Tongue (tissue), 2 donors: ENCODE results near the gene DMRTC2. TPM values are rescaled to one million over a fixed set of nuclear protein-coding genes. Genes with fewer than 3 reads are reported as not detected.
A peak's percentile ranks its signal among the peaks of the same experiment; 100 is the strongest.
"Not testable (repeated sequence)": the region's sequence is repeated elsewhere in the genome, so short reads cannot be mapped to it uniquely, and the experiment has no call there.

Experiments
- DNase-seq: peaks from one replicate; pipeline ENCODE4 v3.0.0-alpha.2; 2015
- total RNA-seq: library from RNA; depleted of rRNA; stranded (reverse); fragments of >200 nt; gene quantifications from one replicate; pipeline ENCODE4 v1.2.3, GENCODE V29; 2014

The DMRTC2 gene
- total RNA-seq, 1 donor from 2014 or later, result not detected

DNA sequence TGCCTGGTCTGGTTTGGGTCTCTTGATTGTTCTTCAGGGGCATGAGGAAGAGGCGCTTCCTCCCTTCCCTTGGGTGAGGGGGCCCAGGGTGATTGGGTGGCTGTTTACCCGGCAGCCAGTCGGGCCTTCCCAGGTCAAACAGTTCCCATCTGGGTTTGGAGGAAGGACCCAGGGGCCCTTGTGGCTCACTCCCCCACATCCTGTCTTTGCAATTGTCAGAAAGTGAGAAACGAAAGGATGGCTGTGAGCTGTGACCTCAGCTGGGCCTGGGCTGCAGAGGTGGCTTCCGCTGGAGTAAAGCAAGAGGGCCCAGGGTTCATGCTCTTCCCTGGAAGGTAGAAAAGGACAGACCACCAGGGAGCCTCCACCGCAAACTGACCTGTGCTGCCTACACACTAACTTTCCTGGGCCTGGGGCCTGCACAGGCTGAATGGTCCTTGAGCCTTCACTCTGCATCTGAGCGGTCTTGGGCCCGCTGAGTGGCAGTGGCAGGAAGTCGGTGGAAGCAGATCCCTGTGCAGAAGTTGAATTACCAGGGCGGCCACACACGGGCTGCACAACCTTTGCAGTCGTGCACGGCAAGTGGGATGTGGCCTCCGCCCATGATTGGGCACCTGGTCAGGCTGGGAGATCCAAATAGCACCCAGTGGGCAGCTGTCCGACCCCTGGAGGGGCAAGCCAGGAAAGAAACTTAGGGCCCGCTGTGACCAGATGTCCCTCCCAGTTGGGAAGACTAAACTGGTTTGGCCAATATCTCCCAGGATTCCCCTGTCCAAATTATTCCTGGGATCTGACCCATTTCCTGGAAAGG is 26.9 kb downstream of the DMRTC2 start:
- DNase-seq, result no peak

DNA sequence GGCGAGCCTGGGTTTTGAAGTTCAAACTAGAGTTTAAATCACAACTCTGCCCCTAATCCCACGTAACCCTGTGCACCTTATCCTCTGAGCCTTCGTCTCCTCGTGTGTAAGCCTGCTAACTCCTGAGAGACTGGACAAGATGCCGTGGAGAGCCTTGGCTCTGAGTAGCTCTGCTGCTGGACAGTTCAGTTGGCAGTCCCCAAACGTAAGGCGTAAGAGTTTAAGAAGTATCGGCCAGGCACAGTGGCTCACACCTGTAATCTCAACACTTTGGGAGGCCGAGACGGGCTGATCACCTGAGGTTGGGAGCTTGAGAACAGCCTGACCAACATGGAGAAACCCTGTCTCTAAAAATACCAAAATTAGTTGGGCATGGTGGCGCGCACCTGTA is 27.5 kb downstream of the DMRTC2 start:
- DNase-seq, result no peak

- peak; percentile 63 for DNase-seq
Observed at GRCh38 chr19:41872775-41873647, 28.2 kb downstream of the DMRTC2 start.

DNA sequence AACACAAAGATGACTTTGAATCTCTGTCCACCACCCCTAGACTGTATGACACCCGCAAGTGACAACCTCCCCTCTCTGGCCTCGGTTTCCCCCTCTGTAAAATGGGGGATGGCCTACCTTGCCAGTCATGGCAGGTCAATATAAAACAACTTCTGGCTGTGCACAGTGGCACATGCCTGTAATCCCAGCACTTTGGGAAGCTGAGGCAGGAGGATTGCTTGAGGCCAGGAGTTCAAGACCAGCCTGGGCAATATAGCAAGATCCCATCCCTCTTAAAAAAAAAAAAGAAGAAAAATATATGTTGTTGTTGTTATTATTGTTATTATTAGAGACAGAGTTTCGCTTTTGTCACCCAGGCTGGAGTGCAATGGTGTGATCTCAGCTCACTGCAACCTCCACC is 31.1 kb downstream of the DMRTC2 start:
- DNase-seq, result not testable (repeated sequence)

- no peak for DNase-seq
Observed at GRCh38 chr19:41876847-41877832, 32.3 kb downstream of the DMRTC2 start, which contains the start of gene CD79A. Gene CD79A (plus strand): TSS chr19:41877279. CDS start chr19:41877305, 26 bp downstream.

DNA sequence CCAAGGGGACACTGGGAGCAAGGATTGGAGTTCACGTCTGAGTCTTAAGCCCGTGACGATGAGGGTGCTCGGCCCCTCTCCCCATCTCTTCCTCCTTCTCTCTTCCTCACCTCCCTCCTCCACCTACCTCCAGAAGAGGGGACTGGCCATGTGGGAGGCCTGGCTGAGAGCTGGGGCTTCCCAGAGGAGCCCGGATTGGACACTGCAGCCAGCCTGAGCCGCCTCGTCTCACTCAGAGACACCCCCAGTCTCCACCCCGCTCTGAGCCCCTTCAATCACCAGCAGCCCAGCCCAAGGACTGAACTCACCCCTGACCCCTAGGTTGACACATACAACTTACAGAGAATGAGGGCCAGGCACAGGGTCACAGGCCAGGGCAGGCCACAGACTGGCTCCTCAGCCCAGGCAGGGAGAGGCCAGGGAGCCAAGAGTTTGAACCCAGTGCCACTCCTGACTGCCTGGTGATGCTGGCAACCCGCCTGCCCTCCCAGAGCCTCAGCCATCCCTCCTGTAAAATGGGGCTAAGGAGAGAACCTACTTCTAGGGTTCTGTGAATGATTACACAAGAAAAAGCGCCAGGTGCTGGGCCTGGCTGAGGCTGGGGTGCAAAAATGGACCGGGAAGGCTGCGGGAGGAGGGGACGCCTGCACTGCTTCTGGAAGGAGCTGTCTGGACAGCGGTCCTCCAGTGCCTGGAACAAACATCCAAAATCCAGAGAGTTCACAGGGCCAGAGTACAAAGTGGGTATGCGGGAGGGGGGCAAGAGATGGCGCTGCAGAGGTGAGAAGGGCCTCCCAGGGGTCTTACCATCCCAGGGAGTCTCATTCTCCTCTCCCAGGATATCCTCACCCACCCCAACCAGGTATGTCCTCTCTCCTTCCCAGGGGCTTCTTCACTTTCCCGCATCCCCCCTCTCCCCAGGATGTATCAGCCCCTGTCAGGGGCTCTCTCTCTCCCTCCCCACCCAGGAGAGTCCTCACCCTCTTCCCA is 33.4 kb downstream of the DMRTC2 start:
- DNase-seq, result no peak

DNA sequence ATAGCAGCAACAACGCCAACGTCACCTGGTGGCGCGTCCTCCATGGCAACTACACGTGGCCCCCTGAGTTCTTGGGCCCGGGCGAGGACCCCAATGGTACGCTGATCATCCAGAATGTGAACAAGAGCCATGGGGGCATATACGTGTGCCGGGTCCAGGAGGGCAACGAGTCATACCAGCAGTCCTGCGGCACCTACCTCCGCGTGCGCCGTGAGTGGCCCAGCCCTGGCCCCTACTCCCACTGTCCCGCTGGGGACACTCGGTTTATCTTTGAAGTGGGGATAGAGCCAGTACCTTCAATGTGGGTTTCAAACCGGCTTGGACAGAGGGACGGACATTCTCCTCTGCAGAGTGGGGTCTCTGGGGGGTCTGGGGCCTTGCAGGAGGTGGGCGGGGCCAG is 34.2 kb downstream of the DMRTC2 start:
- no peak for DNase-seq

DNA sequence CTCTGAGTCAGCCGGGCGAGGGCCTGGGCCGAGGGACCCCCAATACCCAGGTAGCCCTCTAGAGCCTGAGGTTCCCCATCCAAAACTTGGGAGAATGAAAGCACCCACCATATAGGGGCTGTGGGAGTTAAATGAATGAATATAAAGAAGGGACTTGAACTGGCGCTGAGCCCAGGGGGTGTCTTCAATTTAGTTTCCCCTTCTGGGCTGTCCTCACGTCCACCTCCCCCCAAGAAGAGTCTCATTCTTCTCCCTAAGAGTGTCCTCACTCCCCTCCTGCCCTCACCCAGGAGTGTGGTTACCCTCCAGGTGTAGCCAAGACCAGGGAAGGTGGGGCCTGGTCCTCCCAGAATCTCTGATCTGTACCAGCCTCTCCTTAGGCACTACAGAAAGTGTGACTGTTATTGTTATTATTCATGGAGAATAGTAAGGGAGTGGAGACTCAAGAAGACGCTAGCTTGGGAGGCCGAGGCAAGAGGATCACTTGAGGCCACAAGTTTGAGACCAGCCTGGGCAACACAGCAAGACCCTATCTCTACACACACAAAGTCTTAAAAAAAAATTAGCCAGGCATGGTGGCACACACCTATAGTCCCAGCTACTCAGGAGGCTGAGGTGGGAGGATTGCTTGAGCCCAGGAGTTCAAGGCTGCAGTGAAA is 35.0 kb downstream of the DMRTC2 start:
- no peak for DNase-seq

DNA sequence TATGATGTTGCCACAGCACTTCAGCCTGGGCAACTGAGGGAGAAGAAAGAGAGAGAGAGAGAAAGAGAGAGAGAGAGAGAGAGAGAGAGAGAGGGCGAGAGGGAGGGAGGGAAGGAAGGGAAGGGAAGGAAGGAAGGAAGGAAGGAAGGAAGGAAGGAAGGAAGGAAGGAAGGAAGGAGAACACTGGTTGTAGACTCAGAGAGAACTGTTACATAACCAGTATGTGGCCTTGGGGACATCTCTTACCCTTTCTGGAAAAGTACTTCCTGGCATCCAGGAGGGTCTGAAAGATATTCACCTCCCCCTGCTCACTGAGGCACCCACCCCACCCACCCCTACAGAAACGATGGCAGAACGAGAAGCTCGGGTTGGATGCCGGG is 35.5 kb downstream of the DMRTC2 start:
- DNase-seq, result no peak

DNA sequence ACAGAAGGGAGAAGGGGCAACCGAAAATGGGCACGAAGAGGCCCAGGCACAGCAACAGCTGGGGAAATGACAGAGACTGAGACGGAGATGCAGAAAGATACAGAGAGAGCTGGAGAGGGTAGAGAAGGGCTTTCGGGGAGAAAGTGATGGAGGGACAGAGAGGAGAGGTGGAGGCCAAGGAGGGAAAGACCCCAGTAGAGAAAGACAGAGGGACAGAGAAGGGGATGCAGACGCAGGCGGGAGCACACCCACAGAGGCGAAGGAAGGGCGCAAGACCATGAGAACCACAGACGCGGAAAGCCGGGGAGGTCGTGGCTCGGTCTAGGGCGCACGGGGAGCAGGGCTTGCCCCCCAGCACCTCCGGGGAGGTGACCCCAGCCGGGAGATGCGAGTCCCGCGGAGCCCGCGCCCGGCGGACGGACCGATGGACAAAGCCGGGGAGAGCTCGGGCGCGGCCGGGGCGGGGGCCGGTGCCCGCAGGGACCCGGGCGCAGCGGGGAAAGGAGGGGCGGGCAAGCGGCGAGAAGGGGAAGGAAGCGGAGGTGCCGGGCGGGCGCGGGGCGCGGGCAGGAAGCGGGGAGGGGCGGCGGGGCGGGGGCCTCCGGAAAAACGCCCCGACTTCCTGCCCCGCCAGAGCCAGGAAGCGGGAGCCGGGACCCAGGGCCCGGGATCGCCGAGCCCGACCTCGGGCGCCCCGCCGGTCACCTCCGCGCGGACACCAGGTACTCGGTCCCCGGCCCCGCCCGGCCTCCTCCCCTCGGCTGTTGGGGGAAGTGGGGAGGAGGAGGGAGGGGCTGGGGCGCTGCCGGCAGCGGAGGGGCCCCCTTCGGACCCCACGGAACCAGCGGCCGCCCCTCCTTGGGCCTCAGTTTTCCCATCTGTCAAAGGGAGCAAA is 38.0 kb downstream of the DMRTC2 start, which contains the start of gene ARHGEF1:
ARHGEF1 (plus strand) TSS at position 617 of the 895 bp plus-strand sequence. CDS start 4,899 bp downstream, outside the sequence.
- DNase-seq, result peak; percentile 38

- no peak for DNase-seq
Observed at GRCh38 chr19:41883463-41883820, 38.6 kb downstream of the DMRTC2 start.

- DNase-seq, result peak; percentile 97
Observed at GRCh38 chr19:41883821-41884733, 39.2 kb downstream of the DMRTC2 start.

- no peak for DNase-seq
Observed at GRCh38 chr19:41886761-41887710, 42.2 kb downstream of the DMRTC2 start.

GRCh38 chr19:41887711-41888382 is 43.0 kb downstream of the DMRTC2 start:
- DNase-seq, result peak; percentile 51

GRCh38 chr19:41888926-41889325 is 44.1 kb downstream of the DMRTC2 start:
- DNase-seq, result no peak

DNA sequence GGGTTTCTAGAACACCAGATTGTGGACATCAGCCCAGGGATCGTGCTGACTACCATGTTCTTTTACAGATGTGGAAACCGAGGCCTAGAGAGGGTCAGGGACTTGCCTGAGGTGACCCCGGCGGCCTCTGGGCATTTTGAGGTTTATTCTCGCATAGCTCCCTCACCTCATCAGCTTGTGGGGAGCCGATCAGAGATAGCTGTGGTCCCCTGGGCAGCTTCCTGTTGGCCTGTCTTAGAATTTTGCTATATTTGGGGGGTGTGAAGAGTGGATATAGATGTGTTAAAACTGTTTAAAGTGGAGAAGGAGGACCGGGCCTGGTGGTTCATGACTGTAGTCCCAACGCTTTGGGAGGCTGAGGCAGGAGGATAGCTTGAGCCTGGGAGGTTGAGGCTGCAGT is 45.1 kb downstream of the DMRTC2 start:
- no peak for DNase-seq
